GM21515 (cell line): ENCODE results near the gene EGFR.

ENCODE experiments used
- ATAC-seq: cut with Tn5 transposase; IDR thresholded peaks from one replicate; pipeline ENCODE4 v1.9.1; 2021; ENCODE audit not compliant: unreplicated experiment

EGFR gene

DNA sequence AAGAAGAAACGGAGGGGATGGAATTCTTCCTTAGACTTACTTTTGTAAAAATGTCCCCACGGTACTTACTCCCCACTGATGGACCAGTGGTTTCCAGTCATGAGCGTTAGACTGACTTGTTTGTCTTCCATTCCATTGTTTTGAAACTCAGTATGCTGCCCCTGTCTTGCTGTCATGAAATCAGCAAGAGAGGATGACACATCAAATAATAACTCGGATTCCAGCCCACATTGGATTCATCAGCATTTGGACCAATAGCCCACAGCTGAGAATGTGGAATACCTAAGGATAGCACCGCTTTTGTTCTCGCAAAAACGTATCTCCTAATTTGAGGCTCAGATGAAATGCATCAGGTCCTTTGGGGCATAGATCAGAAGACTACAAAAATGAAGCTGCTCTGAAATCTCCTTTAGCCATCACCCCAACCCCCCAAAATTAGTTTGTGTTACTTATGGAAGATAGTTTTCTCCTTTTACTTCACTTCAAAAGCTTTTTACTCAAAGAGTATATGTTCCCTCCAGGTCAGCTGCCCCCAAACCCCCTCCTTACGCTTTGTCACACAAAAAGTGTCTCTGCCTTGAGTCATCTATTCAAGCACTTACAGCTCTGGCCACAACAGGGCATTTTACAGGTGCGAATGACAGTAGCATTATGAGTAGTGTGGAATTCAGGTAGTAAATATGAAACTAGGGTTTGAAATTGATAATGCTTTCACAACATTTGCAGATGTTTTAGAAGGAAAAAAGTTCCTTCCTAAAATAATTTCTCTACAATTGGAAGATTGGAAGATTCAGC, 187.6 kb downstream of the EGFR start:
- no peak for ATAC-seq

DNA sequence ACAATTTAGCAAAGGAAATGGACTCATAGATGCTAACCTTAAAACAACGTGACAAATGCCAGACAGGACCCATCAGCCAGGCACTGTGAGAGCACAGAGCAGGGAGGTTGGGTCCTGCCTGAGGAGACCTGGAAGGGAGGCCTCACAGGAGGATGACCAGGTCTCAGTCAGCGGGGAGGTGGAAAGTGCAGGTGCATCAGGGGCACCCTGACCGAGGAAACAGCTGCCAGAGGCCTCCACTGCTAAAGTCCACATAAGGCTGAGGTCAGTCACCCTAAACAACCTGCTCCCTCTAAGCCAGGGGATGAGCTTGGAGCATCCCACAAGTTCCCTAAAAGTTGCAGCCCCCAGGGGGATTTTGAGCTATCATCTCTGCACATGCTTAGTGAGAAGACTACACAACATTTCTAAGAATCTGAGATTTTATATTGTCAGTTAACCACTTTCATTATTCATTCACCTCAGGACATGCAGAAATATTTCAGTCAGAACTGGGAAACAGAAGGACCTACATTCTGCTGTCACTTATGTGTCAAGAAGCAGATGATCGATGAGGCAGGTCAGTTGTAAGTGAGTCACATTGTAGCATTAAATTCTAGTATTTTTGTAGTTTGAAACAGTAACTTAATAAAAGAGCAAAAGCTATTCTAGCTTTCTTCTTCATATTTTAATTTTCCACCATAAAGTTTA, 188.8 kb downstream of the EGFR start:
- ATAC-seq, result no peak

DNA sequence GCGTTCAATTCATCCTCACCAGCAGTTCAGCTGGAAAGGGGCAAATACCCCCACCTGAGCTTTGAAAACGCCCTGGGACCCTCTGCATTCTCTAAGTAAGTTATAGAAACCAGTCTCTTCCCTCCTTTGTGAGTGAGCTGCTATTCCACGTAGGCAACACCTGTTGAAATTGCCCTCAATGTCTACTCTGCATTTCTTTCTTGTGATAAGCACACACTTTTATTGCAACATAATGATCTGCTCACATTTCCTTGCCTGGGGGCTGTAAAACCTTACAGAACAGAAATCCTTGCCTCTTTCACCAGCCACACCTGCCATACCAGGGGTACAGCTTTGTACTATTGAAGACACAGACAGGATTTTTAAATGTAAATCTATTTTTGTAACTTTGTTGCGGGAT, 190.5 kb downstream of the EGFR start:
- no peak for ATAC-seq

- ATAC-seq, result no peak
These were observed 191.4 kb downstream of the EGFR start for GRCh38 chr7:55210176-55210575.

DNA sequence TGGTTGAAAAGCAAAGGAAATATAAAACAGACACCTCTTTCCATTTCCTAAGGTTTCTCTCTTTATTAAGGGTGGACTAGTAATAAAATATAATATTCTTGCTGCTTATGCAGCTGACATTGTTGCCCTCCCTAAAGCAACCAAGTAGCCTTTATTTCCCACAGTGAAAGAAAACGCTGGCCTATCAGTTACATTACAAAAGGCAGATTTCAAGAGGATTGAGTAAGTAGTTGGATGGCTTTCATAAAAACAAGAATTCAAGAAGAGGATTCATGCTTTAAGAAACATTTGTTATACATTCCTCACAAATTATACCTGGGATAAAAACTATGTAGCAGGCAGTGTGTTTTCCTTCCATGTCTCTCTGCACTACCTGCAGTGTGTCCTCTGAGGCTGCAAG, 191.9 kb downstream of the EGFR start:
- no peak for ATAC-seq

DNA sequence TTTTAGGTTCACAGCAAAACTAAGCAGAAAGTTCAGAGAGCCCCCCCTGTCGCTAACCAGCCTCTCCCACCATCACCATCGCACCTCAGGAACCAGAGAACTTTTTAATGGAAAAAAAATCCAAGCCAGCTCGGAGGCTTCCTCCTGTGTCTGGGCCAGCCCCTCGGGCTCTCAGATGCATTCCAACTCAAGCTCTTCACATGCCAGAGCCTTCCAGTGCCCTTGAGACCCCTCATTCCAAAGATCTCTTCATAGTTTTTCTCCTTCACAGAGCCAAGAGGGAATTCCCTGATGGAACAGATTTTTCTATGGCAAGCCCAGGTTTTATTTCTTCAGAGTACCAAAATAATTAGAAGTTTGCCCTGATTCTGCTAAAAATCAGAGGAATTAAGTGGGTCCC, 192.9 kb downstream of the EGFR start:
- no peak for ATAC-seq

DNA sequence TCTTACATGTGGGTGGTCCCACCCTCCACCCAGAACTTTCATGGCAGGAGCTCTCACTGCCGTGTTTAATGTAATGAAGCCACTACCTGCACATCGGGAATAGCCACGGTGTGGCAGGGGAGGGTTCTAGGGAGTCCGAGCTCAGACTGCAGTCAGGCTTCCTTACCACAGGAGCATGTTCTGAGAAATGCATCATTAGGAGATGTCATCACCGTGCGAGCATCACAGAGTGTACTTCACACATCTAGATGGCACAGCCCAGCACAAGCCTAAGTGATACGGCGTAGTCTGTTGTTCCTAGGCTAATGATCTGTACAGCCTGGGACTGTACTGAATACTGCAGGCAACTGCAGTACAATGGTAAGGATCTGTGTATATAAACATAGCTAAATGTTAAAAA, 193.4 kb downstream of the EGFR start:
- ATAC-seq, result no peak

GRCh38 chr7:55212838-55213237, 194.0 kb downstream of the EGFR start:
- ATAC-seq, result no peak

GRCh38 chr7:55214707-55215106, 195.9 kb downstream of the EGFR start:
- no peak for ATAC-seq

DNA sequence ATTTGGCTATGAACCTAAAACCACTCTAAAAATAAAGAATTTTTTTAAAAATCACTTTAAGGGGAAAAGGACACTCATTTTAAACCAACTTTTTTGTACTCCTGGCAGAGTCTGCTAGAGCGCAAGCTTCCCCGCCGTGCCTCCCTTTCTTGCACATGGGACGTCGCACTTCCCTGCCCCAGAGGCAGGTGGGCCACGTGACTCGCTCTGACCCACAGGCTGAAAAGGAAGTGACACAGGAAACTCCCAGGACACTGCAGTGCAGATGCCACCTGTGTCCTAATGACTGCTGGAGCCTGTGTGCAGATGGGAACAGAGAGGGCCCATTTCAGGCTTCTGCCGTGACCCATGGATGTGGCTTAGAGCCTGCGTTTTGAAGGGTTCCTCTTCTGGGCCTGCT, 204.2 kb downstream of the EGFR start:
- ATAC-seq, result no peak

GRCh38 chr7:55224111-55224510, 205.3 kb downstream of the EGFR start:
- no peak for ATAC-seq

DNA sequence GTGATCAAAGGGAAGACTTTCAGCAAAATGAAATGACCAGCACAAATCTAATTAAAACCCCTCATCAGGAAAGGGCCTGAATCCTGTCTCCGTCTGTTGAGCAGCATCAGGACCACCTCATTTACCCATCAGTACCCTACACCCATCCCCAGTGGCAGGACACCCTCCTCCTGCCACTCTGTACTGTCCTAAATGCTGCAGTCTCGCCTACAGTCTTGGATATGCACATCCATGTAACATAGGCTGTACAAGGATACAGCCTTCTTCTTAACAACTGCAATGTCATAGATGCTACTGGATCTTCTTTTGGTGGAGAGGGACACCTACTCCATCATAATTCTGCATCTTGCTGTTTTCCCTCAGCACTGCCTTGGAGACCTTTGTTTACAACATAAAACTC, 206.0 kb downstream of the EGFR start:
- no peak for ATAC-seq

DNA sequence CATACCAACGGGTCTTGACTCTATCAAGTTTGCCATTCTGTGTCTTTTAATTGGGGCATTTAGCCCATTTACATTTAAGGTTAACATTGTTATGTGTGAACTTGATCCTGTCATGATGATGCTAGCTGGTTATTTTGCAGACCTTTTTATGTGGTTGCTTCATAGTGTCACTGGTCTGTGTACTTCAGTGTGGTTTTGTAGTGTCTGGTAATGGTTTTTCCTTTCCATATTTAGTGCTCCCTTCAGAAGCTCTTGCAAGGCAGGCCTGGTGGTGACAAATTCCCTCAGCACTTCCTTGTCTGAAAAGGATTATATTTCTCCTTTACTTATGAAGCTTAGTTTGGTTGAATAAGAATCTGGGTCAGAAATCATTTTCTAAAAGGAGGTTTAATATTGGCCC, 211.2 kb downstream of the EGFR start:
- ATAC-seq, result no peak

- ATAC-seq, result no peak
These were observed 213.0 kb downstream of the EGFR start for GRCh38 chr7:55231736-55232280.

DNA sequence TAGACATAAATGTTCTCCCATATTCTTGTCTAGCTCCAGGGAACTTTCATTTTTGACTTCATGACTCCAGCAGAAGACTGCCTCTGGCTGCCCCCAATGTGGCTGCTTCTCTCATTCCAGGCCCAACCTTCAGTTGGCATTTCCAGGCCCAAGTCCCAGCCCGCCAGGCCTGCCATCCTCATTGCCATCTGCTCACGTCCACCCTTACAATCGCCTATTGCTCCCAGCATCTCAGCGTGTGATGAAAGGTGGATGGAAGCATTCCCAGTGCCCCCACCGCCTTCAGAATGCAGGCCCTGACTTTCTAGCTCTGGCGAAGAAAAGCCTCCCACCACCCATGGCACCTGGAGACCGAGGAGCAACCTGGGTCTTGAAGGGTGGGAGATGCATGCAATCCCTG, 214.2 kb downstream of the EGFR start:
- ATAC-seq, result no peak

GRCh38 chr7:55234408-55234807, 215.6 kb downstream of the EGFR start:
- ATAC-seq, result no peak

DNA sequence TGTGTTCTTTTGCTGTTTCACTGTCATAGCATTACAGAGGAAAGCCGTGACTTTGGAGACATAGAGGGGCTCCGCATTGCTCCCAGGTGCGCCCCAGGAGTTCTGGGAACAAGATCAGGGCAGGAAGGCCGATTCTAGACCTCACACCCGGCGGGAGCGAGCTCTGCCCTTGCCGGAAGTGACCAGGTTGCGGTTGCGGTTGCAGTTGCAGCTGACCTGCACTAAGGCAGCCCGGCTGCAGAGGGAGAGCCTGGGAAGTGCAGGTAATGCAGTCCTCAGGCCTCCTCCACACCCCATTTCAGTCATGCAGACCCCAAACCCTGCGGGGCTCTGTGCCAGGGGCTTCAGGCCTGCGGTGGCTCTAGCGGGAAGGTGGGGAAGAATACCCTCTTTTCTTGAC, 216.3 kb downstream of the EGFR start:
- ATAC-seq, result no peak

DNA sequence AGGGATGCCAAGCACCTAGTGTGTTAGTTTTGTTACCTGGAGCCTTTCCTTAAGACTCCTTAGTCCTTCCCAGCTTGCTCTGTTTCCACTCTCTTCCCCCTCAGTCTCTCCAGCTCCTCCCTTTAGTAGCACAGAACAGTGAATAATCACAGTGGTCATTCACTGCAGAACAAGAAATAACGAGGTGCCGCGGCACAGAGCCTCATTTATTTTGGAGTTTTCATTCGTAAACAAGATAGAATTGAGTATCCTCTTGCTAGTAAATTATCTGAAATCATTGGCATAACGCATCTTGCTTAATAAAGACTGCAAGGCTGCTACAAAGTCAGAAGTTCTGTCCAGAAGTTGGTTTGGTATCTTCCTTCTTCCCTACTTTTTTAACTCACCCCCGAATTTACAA, 217.0 kb downstream of the EGFR start:
- ATAC-seq, result no peak

GRCh38 chr7:55236476-55236875, 217.7 kb downstream of the EGFR start:
- no peak for ATAC-seq

GRCh38 chr7:55237156-55237893, 218.5 kb downstream of the EGFR start:
- no peak for ATAC-seq

DNA sequence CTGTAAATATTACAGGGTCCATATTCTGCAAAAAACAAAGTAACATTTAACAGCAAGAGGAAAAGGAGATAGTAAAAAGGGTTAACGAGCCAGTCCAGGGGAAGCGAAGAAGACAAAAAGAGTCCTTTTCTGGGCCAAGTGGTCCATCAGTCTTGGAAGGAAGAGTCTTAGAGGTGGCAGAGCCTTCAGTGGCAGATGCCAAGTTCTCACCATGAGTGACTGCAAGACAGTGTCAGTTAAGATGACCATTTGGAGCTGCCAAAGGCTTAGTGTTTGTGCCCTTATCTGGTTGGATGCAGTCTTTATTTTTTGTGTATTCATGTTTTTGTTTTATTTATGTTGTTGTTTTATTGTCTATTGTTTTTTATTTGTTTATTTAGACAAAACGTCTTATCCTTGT, 220.6 kb downstream of the EGFR start:
- no peak for ATAC-seq
